ENCODE results near the gene LMAN2.
"Not testable (repeated sequence)": the region's sequence is repeated elsewhere in the genome, so short reads cannot be mapped to it uniquely, and the experiment has no call there.

Gene LMAN2

DNA sequence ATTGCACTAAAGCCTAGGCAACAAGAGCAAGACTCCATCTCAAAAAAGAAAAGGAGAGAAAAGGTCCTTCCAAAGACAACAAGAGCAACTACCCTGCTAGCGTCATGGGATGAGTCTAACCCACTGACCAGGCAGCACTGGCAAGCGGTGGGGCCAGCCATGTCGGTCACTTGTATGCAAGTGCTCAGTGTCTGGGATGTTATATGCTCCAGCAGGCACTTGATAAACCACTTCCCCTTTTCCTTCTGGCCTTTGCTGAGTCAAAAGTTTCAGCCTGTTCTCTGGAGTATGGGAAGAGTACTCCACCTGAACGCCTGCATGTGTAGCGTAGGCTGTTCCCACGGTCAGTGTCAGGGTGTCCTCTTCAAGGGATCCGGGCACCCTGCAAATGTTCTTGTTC lies 30.6 kb downstream of the LMAN2 start:
- DNase-seq, result no peak

DNA sequence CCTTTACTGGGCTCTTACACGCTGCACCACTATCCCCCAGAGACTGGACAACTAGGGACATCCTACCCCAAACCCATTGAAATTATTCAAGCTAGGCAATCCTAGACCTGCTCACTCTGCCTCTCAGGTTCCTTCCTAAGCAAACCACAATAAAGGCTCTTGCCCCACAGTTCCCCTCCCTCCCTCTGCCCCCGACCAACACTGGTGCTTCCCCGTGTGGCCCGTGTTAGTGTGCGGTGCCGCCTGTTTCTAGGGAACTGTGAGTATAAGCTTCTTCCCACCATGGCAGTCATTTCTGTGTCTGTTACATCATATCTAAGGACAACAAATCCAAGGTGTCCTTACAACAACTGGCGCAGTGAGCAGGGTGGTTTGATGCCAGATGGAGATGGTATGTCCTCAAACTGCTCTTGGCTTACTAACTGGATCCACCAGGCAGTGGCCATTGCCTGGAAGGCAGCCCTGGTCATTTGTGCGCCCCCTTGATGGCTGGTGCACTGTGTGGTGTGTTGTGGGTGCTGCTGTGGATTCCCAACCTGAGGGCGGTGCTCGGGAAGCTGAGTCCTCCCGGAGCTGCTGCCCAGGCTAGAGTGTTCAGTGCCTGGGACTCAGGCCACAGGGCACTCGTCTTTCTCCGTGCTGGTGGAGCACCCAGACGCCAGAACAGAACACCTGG lies 31.4 kb downstream of the LMAN2 start:
- DNase-seq, result no peak

- no peak for DNase-seq
Observed at GRCh38 chr5:177317959-177318377, 33.5 kb downstream of the LMAN2 start.

DNA sequence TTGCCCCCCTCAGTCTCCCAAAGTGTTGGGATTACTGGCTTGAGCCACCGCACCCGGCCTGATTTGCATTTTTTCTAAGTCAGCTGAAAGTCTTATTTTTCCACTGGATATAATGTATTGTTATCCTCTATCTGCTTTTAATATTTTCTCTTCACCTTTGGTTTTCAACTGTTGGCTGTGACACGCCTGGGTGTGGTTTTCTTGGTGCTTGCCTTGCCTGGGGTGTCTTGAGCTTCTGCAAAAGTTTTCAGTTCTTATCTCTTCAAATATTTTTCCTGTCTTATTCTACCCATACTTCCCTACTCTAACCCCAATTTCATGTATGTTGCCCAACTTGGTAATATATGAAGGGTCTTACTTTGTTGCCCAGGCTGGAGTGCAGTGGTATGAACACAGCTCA lies 35.5 kb downstream of the LMAN2 start:
- DNase-seq, result no peak

DNA sequence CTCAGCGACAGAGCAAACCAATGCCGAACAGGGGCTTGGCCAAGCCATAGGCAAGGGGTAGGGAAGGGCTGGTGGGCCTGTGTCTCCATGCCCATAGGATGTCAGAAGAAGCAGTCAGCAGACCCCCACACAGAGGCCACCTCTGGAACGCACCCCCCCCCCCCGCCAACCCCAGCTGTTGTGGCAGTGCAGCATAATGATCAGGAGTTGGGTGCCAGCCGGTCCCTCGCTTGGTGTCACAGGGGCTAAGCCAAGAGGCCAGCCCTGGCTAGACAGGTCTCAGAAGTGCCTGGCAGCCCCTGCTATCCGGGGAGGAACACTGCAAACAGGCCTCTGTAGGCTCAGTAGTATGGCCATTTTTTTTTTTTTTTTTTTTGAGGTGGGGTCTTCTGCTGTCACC lies 36.1 kb downstream of the LMAN2 start:
- no peak for DNase-seq

DNA sequence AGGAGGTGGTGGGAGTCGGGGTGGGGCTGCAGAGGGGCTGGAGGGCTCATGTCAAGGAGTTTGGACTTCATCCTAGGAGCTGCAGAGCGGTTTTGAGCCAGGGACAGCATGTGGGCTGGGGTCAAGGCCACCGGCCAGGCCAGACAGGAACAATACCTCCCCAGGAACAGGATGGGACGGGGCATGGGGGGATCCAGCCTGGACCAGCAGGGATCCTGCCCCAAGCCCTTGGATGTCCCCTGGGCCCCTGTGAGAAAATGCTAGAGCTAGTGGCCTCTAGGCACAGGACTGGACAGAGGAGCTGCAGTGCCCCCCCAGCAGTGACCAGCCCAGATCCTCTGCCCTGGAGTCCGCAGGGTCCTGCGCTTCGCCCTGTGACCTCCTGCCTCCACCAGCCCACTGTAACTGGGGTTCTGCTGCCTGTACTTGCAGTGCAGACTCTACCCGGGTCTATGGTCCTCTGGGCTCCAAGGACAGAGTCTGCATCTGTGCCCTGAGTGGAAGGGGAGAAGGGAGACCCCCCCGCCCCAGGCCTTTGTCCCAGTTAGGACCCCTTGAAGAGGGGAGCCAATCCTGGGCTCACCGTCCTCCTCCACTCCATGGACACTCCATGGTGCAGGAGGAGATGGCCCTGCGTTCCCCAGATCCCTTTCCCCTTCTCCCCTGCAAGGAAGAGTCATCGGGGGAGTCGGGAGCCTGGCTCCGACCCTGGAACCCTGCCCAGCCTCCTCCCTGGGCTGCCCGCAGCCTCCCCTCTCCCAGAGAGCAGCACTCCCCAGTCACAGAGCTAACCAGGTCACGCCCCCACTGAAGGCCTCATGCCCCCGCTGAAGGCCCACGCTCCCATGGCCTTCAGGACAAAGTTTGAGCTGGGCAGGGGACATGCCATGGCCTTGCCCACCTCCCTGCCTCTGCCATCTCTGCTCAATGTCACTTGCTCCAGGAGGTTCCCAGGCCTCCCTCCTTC lies 36.8 kb downstream of the LMAN2 start:
- no peak for DNase-seq

DNA sequence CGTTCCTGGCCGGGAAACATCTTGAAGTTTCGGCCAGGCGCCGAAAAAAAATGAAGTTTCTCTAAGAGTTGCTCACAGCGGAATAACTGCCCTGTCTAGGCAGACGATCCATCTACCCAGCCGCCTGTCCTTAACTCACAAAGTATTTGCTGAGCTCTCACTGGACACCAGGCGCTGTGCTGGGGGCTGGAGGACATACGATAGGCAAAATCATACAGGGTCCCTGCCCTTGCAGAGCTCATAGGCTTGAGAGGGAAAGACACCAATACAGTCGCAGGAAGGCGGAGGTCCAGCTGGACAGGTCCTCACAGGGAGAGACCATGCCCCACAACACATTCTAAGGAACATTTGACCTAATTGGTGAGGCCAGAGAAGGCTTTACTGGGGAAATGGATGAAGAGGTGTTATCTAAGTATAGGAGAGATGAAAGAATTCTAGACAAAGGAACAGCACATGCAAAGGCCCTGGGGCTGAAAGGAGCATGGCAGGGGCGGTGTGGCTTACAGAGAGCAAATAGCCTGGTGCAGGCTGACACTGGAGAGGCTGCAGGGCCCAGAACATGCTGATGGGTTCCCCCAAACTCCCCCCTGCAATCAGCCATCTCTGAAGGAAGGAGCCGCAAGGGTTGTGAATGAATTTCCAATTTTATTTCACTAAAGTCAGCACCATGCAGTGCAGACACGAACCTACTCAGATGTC lies 37.8 kb downstream of the LMAN2 start:
- DNase-seq, result no peak

DNA sequence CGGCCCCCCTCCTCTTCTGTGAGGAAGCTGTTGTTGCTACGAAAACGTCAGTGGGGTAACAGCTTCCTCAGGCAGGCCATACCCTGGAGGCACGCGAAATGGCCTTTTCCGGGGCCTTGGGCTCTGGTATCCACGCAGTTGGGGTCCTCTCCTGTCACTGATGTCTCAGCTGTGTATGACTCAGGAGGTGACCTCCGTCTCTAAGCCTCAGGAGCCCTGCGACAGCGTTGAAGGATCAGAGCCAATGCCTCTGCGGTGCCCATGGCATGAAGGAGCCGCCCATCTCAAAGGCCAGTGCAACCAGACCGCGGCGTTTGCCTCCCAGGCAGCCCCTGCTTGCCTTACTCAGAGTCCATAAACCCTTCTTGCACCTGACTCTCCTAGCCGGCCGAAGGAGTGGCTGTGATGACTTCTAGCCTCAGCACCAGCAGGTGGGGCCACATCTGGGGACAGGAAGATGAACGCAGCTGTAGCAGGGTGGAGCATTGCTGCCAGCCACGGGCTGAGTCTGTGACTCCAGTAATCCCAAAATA lies 38.8 kb downstream of the LMAN2 start:
- no peak for DNase-seq

DNA sequence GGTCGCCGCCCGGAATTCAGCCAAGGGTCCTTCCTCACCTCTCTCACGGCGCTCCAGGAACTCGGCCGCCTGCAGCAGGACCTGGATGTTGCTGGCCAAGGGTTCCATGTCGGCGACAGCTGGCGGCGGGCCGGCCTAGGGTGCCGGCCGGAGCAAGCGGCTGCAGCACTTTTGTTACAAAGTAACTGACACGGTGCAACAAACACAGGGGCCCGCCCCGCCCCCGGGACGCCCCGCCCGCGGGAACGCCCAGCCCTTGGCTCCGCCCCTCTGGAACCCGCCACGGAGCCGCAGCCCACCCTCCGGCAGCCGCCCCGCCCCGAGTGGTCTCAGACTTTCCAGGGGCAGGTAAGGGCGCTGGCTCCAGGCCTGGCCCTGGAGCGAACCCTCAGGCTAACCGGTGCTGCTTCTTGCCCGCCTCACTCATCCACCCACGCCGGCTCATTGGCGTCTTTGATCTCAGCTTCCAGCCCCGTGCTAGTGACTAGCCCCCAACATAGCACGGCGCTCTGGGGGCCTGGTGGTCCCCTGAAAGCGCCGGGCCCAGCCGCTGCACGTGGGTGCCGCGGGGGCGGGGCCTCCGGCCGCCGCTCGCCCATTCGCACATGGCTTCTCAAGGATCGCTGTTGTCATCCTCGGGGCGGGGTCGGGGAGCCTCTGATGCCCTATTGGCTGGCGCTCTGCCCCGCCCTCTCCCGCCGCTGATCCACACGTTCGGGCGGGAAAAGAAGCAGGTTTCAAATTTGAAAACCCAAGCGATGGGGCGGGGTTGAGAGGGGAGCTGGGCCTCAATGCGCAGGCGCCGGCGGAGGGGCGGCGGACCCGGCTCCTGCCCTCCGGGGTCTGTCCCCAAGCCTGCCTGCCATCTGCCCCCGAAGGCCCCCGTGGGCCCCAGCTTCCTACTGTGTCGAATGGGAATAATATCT lies 39.5 kb downstream of the LMAN2 start, which contains the start of gene MXD3:
MXD3 (minus strand) TSS at position 176 of the 926 bp plus-strand sequence; CDS start at position 108, 68 bp downstream.
- peak; percentile 94 for DNase-seq

GRCh38 chr5:177311392-177311722 lies 40.1 kb downstream of the LMAN2 start:
- no peak for DNase-seq

GRCh38 chr5:177310757-177311391 lies 40.6 kb downstream of the LMAN2 start:
- no peak for DNase-seq

DNA sequence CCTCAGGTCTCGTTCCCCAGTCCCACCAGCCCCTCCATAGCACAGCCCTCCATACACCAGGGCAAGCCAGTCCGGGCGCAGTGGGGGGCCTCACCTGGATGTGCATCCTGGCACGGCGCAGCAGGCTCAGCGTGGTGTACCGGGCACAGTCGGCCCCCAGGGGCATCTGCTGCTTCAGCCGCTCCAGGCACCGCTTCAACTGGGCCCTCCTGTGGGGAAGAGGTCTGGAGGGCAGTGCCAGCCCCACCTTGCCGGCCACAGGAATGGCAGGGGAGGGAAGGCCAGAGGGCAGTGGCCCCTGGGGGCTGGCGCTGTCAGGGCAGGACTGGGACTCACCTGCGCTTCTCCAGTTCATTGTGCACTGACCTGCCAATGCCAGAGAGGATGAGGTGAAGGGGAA lies 41.1 kb downstream of the LMAN2 start:
- no peak for DNase-seq

DNA sequence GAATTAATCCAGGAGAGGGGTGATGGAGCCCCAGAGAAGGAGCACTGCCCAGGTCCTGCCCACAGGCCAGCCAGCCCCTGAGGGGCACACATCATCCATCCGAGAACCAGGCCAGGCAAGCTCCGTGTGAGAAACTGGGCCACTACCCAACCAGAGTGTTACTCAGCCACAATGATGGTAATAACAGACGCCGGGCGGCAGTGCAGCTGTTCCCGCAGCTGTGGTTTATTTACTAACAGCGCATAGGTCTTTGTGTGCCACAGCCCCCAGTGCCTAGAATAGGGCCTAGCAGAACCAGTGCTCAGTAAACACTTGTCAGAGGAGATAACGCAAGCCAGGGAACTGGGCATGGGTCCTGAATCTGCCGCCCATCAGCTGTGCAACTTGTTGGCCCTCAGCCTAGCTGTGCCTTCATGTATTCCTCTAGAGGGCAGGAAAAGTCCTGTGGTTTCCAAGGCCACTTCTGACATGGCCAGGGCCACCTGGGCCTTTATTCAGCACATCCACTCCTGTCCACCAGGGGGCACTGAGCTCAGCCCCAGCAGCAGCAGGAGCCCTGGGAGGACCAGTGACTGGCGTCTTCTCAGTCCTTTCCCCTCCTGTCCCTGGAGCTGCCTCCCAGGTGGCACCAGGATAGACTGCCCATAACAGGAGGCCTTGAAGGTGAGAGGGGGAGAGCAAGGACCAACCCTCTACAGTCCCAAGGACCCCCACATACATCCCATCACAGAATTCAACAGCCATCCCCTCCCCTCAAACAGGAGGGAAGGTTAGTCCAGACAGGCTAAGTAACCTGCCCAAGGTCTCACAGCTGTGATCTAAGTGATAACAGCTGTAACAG lies 41.9 kb downstream of the LMAN2 start:
- peak; percentile 12 for DNase-seq

- no peak for DNase-seq
Observed at GRCh38 chr5:177308740-177309139, 42.7 kb downstream of the LMAN2 start.

DNA sequence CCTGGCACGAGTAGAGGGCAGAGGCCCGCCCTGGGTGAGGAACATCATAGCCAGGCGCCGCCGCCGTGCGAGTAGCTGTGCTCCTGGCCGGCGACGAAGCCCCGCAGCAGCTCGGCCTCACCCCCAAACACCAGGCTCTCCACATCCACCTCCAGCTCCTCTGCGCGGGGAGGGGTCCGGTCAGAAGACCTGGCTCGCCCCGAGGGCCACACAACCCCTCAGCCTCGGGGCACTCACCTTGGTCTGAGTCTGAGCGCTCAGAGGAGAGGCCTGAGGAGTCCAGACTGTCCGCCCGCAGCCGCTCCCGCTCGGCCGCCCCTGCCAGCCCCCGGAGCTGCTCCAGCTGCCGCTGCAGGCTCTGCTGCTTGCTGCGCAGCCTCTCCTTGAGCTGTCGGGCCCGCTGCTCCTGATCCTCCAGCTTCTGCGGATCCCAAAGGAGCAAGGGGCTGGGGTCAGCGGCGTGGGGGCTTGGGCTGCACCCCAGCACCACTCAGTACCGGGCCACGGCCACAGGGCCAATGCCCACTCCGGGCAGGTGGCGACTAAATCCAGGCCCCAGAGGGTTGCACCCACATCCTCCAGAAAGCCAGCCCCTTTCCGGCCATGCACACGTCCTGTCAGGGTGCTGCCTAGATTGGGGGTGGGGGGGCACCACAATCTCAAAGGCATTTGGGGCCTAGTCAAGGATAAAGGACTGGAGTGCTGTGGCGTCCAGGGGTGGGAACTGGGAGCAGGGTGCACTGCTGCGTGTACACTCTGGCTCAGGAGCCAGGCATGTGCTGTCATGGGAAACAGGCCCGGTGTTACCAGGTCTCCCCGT lies 43.7 kb downstream of the LMAN2 start:
- no peak for DNase-seq

GRCh38 chr5:177306674-177307543 lies 44.6 kb downstream of the LMAN2 start:
- DNase-seq, result no peak

- not testable (repeated sequence) for DNase-seq
Observed at GRCh38 chr5:177306103-177306640, 45.3 kb downstream of the LMAN2 start.

DNA sequence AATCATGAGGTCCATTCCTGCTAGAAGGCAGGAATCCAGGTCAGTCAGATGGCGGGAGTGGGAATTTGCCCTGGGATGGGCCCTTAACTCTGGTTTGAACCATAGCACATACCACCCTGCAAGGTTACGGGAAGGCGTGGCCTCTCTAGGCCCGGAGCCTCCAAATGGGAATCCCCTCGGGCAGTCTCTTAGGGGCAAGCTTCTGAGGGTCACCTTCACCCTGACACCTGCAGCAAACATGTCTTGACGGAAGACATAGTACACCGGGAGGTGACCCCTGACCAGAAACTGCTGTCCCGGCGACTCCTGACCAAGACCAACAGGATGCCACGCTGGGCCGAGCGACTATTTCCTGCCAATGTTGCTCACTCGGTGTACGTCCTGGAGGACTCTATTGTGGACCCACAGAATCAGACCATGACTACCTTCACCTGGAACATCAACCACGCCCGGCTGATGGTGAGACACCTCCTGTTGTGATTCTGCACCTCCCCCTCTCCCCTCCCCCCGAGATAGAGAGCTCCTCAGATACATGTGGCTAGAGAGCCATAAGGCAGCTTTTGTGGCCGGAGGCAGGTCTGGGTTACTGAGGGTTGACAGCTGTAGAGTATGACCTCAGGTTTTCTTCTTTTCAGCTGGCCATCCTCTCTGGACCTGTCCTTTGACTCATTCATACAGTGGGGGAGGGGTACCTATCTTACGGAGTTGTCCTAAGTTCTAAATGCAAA lies 46.9 kb downstream of the LMAN2 start:
- no peak for DNase-seq
